ENCODE measurements around the gene LSP1. TPM values are rescaled to one million over a fixed set of nuclear protein-coding genes. Genes with fewer than 3 reads are reported as not detected.
"Not testable (repeated sequence)": the region's sequence is repeated elsewhere in the genome, so short reads cannot be mapped to it uniquely, and the experiment has no call there.

Gene LSP1
- total RNA-seq, 2 donors from 2014 or later: 6.7 to 11.6 TPM

GRCh38 chr11:1936781-1937615 is 84.1 kb downstream of the LSP1 start:
- Histone ChIP-seq H3K27ac (no peak overlapping the region), H3K9me3 (no peaks in the 10 kb centered on the region), H3K36me3 (no peaks in the 10 kb centered on the region), H3K4me3 (no peak overlapping the region), H3K4me1 (replicated peaks) (no peaks in the 10 kb centered on the region), H3K27me3 (replicated peaks; ENCODE audit: insufficient read depth) (peaks cover 2% of the 10 kb centered on the region)
- DNase-seq (ENCODE audit: low spot score): no peak
- TF ChIP-seq POLR2A (IDR thresholded peaks at IDR 0.05) (no peak), POLR2AphosphoS5 (IDR thresholded peaks at IDR 0.05) (no peak), CTCF (IDR thresholded peaks at IDR 0.05) (no peak)
- WGBS: 91% methylated on average over 25 of the region's 34 CpGs
- intact Hi-C loops (cut with DNase I): no loop called here

GRCh38 chr11:1937616-1938342 is 84.9 kb downstream of the LSP1 start:
- no peak for TF ChIP-seq POLR2AphosphoS5 (IDR thresholded peaks at IDR 0.05)
- TF ChIP-seq CTCF (IDR thresholded peaks at IDR 0.05): no peak
- TF ChIP-seq POLR2A (IDR thresholded peaks at IDR 0.05): no peak
- 93% methylated on average over 34 of the region's 35 CpGs for WGBS
- H3K27me3 ChIP-seq (replicated peaks; ENCODE audit: insufficient read depth): peaks cover 2% of the 10 kb centered on the region
- H3K27ac ChIP-seq: no peak overlapping the region
- no peaks in the 10 kb centered on the region for H3K36me3 ChIP-seq
- H3K4me1 ChIP-seq (replicated peaks): no peaks in the 10 kb centered on the region
- intact Hi-C loops (cut with DNase I): no loop called here
- no peak overlapping the region for H3K4me3 ChIP-seq
- DNase-seq (ENCODE audit: low spot score): no peak
- no peaks in the 10 kb centered on the region for H3K9me3 ChIP-seq

- no peak overlapping the region for H3K27ac ChIP-seq
- WGBS: 85% methylated on average over 27 of the region's 27 CpGs
- no peaks in the 10 kb centered on the region for H3K9me3 ChIP-seq
- H3K27me3 ChIP-seq (replicated peaks; ENCODE audit: insufficient read depth): peaks cover 2% of the 10 kb centered on the region
- intact Hi-C loops (cut with DNase I): no loop called here
- TF ChIP-seq POLR2A (IDR thresholded peaks at IDR 0.05): no peak
- TF ChIP-seq CTCF (IDR thresholded peaks at IDR 0.05): no peak
- TF ChIP-seq POLR2AphosphoS5 (IDR thresholded peaks at IDR 0.05): no peak
- no peaks in the 10 kb centered on the region for H3K36me3 ChIP-seq
- no peak overlapping the region for H3K4me3 ChIP-seq
- H3K4me1 ChIP-seq (replicated peaks): no peaks in the 10 kb centered on the region
- no peak for DNase-seq (ENCODE audit: low spot score)
Measured at GRCh38 chr11:1938343-1939005, 85.6 kb downstream of the LSP1 start.

GRCh38 chr11:1939006-1939625 is 86.2 kb downstream of the LSP1 start:
- Histone ChIP-seq H3K27me3 (replicated peaks; ENCODE audit: insufficient read depth) (peaks cover 2% of the 10 kb centered on the region), H3K36me3 (no peaks in the 10 kb centered on the region), H3K4me3 (no peak overlapping the region), H3K4me1 (replicated peaks) (no peaks in the 10 kb centered on the region), H3K9me3 (no peaks in the 10 kb centered on the region), H3K27ac (no peak overlapping the region)
- intact Hi-C loops (cut with DNase I): no loop called here
- WGBS: 16% methylated on average over 23 of the region's 23 CpGs
- no peak for TF ChIP-seq POLR2AphosphoS5 (IDR thresholded peaks at IDR 0.05)
- TF ChIP-seq POLR2A (IDR thresholded peaks at IDR 0.05): no peak
- no peak for TF ChIP-seq CTCF (IDR thresholded peaks at IDR 0.05)
- DNase-seq (ENCODE audit: low spot score): no peak

GRCh38 chr11:1939788-1940187 is 86.9 kb downstream of the LSP1 start:
- H3K27me3 ChIP-seq (replicated peaks; ENCODE audit: insufficient read depth); H3K36me3 ChIP-seq; H3K4me3 ChIP-seq; DNase-seq (ENCODE audit: low spot score); H3K4me1 ChIP-seq (replicated peaks); H3K27ac ChIP-seq; intact Hi-C loops (cut with DNase I); H3K9me3 ChIP-seq: not testable (repeated sequence)
- 100% methylated on average over 1 of the region's 1 CpG for WGBS
